Suprapubic skin (tissue), 4 donors: ENCODE measurements around the gene IQCM. TPM values are rescaled to one million over a fixed set of nuclear protein-coding genes. Genes with fewer than 3 reads are reported as not detected.

Source experiments
- DNase-seq, 2 donors: peaks; one replicate each; pipeline ENCODE4 v3.0.0-alpha.2; 2019; ENCODE audit warnings: low spot score in 2 of 2
- H3K27ac ChIP-seq: fragments of 200-600 bp; sonication (generic); one replicate; pipeline ENCODE4 v1.5.1; 2019
- H3K27me3 ChIP-seq: fragments of 200-600 bp; sonication (generic); one replicate; pipeline ENCODE4 v1.5.1; 2019
- H3K36me3 ChIP-seq: fragments of 200-600 bp; sonication (generic); one replicate; pipeline ENCODE4 v1.5.1; 2019
- H3K4me1 ChIP-seq: fragments of 200-600 bp; sonication (generic); one replicate; pipeline ENCODE4 v1.5.1; 2019
- H3K4me3 ChIP-seq: fragments of 200-600 bp; sonication (generic); one replicate; pipeline ENCODE4 v1.5.1; 2019; ENCODE audit warnings: mild to moderate bottlenecking
- H3K9me3 ChIP-seq: fragments of 200-600 bp; sonication (generic); one replicate; pipeline ENCODE4 v1.5.1; 2019
- EP300 ChIP-seq: sonication (generic); formaldehyde crosslinking; IDR thresholded peaks from one replicate; pipeline ENCODE4 v1.6.1; 2017; ENCODE audit warnings: antibody characterized with exemption
- POLR2A ChIP-seq, 2 donors: fragments of 450-650 bp; IDR thresholded peaks; one replicate each; pipeline ENCODE4 v1.6.1; 2017; ENCODE audit warnings: antibody characterized with exemption in 2 of 2, mild to moderate bottlenecking in 2 of 2, moderate library complexity in 2 of 2
- POLR2AphosphoS5 ChIP-seq, 3 donors: sonication (generic); formaldehyde crosslinking; IDR thresholded peaks; one replicate each; pipeline ENCODE4 v1.6.1; 2017; ENCODE audit warnings: antibody characterized with exemption in 3 of 3
- WGBS: methylation state at CpG from one replicate; pipeline ENCODE4 v1.1.5; 2018; 5-methylcytosine and 5-hydroxymethylcytosine counted together
- total RNA-seq, 4 donors: library from RNA; depleted of rRNA; stranded (reverse); fragments of >200 nt; gene quantifications; one replicate each; pipeline ENCODE4 v1.1.0, GENCODE V29; 2016
- TF ChIP-seq, protein P1 (sequence below), 2 donors: fragments of 200-600 bp in 1 of 2; fragments of 450-650 bp in 1 of 2; sonication (generic) in 1 of 2; IDR thresholded peaks; one replicate each; pipeline ENCODE4 v1.5.1; 2016 to 2019; ENCODE audit warnings: antibody characterized with exemption in 2 of 2, mild to moderate bottlenecking in 1 of 2, moderate library complexity in 1 of 2

Gene IQCM
- total RNA-seq, 4 donors from 2014 or later = not detected

DNA sequence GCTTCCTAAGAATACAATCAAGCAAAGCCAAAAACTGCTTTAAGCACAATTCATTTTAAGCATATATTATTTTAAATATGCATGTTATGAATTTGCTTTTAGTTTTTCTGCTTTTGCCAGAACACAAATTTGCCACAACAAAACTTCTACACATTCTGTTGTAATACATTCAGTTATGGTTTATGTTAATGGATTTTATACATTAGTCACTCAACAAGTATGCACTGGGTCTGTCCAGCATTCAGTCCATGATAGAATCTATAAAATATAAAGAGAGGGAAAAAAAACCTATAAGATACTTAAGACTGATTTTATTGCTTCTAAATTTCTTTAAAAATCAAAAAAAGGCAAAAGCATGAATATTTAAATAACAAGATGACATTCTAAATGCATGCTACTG, 22.2 kb downstream of the IQCM start:
- Histone ChIP-seq H3K36me3 (no peaks in the 10 kb centered on the region), H3K4me1 (no peaks in the 10 kb centered on the region), H3K27me3 (no peaks in the 10 kb centered on the region), H3K27ac (no peak overlapping the region), H3K4me3 (no peak overlapping the region), H3K9me3 (no peaks in the 10 kb centered on the region)
- TF ChIP-seq EP300 = no peak
- no peak for TF ChIP-seq POLR2A (IDR thresholded peaks at IDR 0.05)
- TF ChIP-seq, protein P1, sequence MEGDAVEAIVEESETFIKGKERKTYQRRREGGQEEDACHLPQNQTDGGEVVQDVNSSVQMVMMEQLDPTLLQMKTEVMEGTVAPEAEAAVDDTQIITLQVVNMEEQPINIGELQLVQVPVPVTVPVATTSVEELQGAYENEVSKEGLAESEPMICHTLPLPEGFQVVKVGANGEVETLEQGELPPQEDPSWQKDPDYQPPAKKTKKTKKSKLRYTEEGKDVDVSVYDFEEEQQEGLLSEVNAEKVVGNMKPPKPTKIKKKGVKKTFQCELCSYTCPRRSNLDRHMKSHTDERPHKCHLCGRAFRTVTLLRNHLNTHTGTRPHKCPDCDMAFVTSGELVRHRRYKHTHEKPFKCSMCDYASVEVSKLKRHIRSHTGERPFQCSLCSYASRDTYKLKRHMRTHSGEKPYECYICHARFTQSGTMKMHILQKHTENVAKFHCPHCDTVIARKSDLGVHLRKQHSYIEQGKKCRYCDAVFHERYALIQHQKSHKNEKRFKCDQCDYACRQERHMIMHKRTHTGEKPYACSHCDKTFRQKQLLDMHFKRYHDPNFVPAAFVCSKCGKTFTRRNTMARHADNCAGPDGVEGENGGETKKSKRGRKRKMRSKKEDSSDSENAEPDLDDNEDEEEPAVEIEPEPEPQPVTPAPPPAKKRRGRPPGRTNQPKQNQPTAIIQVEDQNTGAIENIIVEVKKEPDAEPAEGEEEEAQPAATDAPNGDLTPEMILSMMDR (IDR thresholded peaks at IDR 0.05) = no peak
- TF ChIP-seq POLR2AphosphoS5 (IDR thresholded peaks at IDR 0.05) = no peak
- no peak for DNase-seq

DNA sequence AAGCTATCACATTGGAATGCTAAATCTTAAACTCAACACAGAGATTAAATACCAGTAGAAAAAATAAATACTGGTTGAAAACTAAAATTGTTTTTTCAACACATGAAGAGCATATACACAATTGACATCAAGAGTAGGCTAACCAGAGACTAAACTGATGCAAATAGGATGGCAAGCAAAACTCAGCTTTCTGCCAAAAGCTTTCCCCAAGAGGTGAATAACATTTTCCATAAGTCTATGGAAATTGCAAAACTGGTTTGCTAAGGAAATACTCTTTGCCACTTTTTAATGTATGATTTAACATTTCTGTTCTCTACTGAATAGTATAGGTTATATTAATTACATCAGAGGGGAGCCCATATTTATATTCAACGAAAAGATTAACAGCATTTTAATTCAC, 23.8 kb downstream of the IQCM start:
- Histone ChIP-seq H3K9me3 (no peaks in the 10 kb centered on the region), H3K4me3 (no peak overlapping the region), H3K36me3 (no peaks in the 10 kb centered on the region), H3K4me1 (no peaks in the 10 kb centered on the region), H3K27me3 (no peaks in the 10 kb centered on the region), H3K27ac (no peak overlapping the region)
- DNase-seq = no peak
- TF ChIP-seq POLR2AphosphoS5 (IDR thresholded peaks at IDR 0.05) = no peak
- 51% methylated on average over 1 of the region's 1 CpG for WGBS

- TF ChIP-seq POLR2AphosphoS5 (IDR thresholded peaks at IDR 0.05) = no peak
- TF ChIP-seq POLR2A (IDR thresholded peaks at IDR 0.05) = no peak
- TF ChIP-seq, protein P1 (IDR thresholded peaks at IDR 0.05) = no peak
- no peak for TF ChIP-seq EP300
- no peaks in the 10 kb centered on the region for H3K27me3 ChIP-seq
- H3K4me3 ChIP-seq = no peak overlapping the region
- no peaks in the 10 kb centered on the region for H3K4me1 ChIP-seq
- H3K27ac ChIP-seq = no peak overlapping the region
- 50% methylated on average over 4 of the region's 4 CpGs for WGBS
- DNase-seq = no peak
- H3K9me3 ChIP-seq = no peaks in the 10 kb centered on the region
- H3K36me3 ChIP-seq = no peaks in the 10 kb centered on the region
Observed at GRCh38 chr4:149790172-149790907, 25.3 kb downstream of the IQCM start.

DNA sequence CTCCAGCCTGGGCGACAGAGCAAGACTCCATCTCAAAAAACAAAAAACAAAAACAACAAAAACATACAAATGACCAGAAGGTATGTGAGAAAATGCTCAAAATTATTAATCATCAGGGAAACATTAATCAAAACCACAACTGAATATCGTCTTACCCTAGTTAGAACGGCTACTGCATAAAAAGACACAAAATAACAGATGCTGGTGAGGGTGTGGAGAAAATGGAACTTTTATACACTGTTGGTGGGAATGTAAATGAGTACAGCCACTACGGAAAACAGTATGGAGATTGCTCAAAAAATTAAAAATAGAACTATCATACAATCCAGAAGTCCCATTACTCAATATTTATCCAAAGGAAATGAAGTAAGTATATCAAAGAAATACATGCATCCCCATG, 27.3 kb downstream of the IQCM start:
- Histone ChIP-seq H3K4me3 (no peak overlapping the region), H3K9me3 (no peaks in the 10 kb centered on the region), H3K27ac (no peak overlapping the region), H3K36me3 (no peaks in the 10 kb centered on the region), H3K27me3 (no peaks in the 10 kb centered on the region), H3K4me1 (no peaks in the 10 kb centered on the region)
- TF ChIP-seq, protein P1 (IDR thresholded peaks at IDR 0.05) = no peak
- no peak for TF ChIP-seq EP300
- no peak for TF ChIP-seq POLR2AphosphoS5 (IDR thresholded peaks at IDR 0.05)
- no peak for TF ChIP-seq POLR2A (IDR thresholded peaks at IDR 0.05)
- 88% methylated on average over 4 of the region's 4 CpGs for WGBS
- DNase-seq = no peak

GRCh38 chr4:149785696-149786431, 29.8 kb downstream of the IQCM start:
- Histone ChIP-seq H3K4me3 (no peak overlapping the region), H3K27me3 (no peaks in the 10 kb centered on the region), H3K4me1 (no peaks in the 10 kb centered on the region), H3K36me3 (no peaks in the 10 kb centered on the region), H3K27ac (no peak overlapping the region), H3K9me3 (no peaks in the 10 kb centered on the region)
- 79% methylated on average over 1 of the region's 1 CpG for WGBS
- no peak for DNase-seq
- TF ChIP-seq POLR2A (IDR thresholded peaks at IDR 0.05) (no peak), POLR2AphosphoS5 (IDR thresholded peaks at IDR 0.05) (no peak), EP300 (no peak)
- TF ChIP-seq, protein P1 (IDR thresholded peaks at IDR 0.05) = no peak
